ENCODE measurements around the gene CERKL.

The CERKL gene

GRCh38 chr2:181623159-181623558 lies 33.7 kb downstream of the CERKL start:
- DNase-seq: no peak

- DNase-seq: peak; percentile 48
These were observed 35.0 kb downstream of the CERKL start for GRCh38 chr2:181621779-181622490.

GRCh38 chr2:181619516-181619915 lies 37.4 kb downstream of the CERKL start:
- DNase-seq: no peak

- no peak for DNase-seq
These were observed 40.2 kb downstream of the CERKL start for GRCh38 chr2:181616715-181617114.

- peak; percentile 67 for DNase-seq
These were observed 41.8 kb downstream of the CERKL start for GRCh38 chr2:181614874-181615638.

- no peak for DNase-seq
These were observed 43.7 kb downstream of the CERKL start for GRCh38 chr2:181613241-181613640.

- DNase-seq: no peak
These were observed 49.0 kb downstream of the CERKL start for GRCh38 chr2:181607629-181608590.

- no peak for DNase-seq
These were observed 50.7 kb downstream of the CERKL start for GRCh38 chr2:181605889-181606837.

- DNase-seq: no peak
These were observed 54.9 kb downstream of the CERKL start for GRCh38 chr2:181602017-181602416.

- DNase-seq: peak; percentile 59
These were observed 60.3 kb downstream of the CERKL start for GRCh38 chr2:181596556-181596955.

- DNase-seq: no peak
These were observed 62.6 kb downstream of the CERKL start for GRCh38 chr2:181594322-181594721.

- no peak for DNase-seq
These were observed 67.1 kb downstream of the CERKL start for GRCh38 chr2:181589779-181590178.

- DNase-seq: no peak
These were observed 68.4 kb downstream of the CERKL start for GRCh38 chr2:181588546-181588945.

- DNase-seq: peak; percentile 89
These were observed 70.3 kb downstream of the CERKL start for GRCh38 chr2:181586569-181587081.

- peak; percentile 17 for DNase-seq
These were observed 71.2 kb downstream of the CERKL start for GRCh38 chr2:181585732-181586131.

- DNase-seq: no peak
These were observed 75.4 kb downstream of the CERKL start for GRCh38 chr2:181581534-181581933.

- no peak for DNase-seq
These were observed 78.1 kb downstream of the CERKL start for GRCh38 chr2:181578829-181579228.

- no peak for DNase-seq
These were observed 80.5 kb downstream of the CERKL start for GRCh38 chr2:181576431-181576830.

GRCh38 chr2:181575650-181576025 lies 81.3 kb downstream of the CERKL start:
- peak; percentile 52 for DNase-seq

- peak; percentile 52 for DNase-seq
These were observed 81.8 kb downstream of the CERKL start for GRCh38 chr2:181575024-181575649.

- DNase-seq: peak; percentile 7
These were observed 82.6 kb downstream of the CERKL start for GRCh38 chr2:181574321-181574720.
